8988T (cell line): ENCODE measurements around the gene KNG1.
"Not testable (repeated sequence)": the region's sequence is repeated elsewhere in the genome, so short reads cannot be mapped to it uniquely, and the experiment has no call there.

Experiments
- DNase-seq: peaks from one replicate; pipeline ENCODE4 v3.0.0; 2011

KNG1 gene

GRCh38 chr3:186717039-186717457 is at the start of gene KNG1:
Gene KNG1, plus strand, starts transcription at chr3:186717359. Its CDS starts 184 bp downstream, at chr3:186717543.
- no peak for DNase-seq

DNA sequence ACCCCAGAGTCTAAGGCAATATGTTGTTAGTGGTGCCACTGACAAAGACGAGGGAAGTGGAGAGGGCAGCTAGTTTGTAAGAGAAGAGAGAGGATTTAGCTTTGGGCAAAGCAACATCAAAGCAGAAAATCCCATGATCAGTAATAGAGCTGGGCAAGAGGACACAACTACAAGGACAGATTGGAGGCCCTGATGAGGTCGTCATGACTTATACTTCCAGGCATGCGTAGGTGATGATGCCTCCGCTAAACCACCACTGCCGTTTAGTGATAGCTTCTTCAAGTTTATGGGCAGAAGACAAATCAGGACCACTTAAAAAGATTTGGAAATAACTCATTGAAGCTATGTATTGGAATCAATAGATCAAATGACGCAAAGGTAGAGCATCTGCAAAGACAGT is 48.7 kb upstream of the KNG1 start:
- DNase-seq, result no peak

DNA sequence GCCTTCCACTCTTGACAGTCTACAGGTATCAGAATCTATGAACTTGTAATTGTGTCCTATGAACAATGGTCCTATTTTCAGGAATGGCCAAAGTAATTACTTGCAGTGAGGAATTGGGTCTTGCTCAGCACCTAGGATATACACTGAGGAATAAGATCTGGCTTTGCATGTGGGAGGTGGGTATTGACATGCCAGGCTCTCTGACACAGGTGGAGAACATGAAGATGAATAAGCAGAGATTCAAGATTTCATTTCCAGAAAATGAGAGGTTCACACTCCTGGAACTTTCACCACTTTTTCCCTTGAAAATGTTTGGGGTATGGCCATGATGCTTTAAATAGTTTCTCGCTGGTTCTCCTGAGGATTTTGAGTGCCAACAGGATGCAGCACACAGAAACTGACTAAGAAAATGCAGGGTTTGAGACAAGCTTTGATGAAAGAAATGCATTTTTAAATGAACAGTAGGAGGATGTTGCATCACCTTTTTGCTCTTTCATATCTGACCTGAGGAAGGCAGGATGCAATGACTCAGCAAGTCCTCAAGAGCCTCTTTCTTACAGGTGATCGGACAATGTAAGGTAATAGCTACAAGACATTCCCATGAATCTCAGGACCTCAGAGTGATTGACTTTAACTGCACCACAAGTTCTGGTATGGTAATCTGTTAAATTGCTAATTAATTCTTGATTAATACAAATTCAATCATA is 47.6 kb upstream of the KNG1 start:
- no peak for DNase-seq

DNA sequence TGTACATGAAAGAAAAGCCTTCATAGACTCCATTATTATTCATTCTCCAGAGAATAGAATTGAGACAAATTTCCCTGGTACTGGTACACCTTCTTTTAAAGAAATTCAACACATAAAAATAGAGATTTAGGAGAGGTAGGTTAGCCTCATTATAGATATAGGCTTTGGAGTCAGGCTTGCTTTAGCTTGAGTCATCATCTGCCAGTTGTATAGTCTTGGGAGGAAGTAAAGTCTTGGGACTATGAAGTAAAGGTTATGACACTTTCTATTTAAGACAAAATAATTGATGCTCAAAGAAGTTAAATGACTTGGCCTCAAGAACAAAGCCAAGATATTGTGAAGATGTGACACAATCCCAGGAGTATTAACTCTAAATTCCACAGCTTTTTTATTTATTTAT is 47.0 kb upstream of the KNG1 start:
- DNase-seq, result no peak

DNA sequence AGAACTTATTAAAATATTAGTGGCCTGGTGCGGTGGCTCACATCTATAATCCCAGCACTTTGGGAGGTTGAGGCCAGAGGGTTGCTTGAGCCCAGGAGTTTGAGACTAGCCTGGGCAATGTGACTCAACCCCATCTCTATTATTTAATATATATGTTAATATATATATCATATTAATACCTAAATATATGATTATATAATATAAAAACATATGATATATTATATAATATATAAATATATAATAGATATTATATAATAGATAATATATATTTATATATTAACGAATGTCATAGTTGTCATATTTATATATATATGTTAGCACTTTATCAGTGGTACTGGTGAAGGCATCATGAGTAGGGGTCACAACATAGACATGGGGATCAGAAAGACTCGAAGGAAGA is 46.1 kb upstream of the KNG1 start:
- no peak for DNase-seq

- DNase-seq, result no peak
Measured at GRCh38 chr3:186678604-186679003, 38.6 kb upstream of the KNG1 start.

DNA sequence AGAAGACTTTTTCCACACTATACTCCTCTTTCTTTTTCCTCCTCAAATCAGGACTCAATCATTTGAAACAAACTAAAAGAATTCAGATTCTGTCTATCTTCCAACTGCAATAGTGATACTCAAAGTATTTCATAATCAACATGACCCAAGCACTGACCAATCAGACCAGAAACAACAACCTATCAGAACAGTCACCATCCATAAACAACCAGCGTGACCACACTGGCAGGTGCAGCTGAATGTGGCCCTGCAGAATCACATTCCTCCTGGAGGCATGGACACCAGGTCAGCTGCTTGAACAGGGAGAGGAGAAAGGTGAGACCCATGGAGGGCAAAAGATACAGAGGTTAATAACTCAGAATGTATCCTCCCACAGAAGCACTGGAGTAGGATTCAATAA is 38.0 kb upstream of the KNG1 start:
- DNase-seq, result no peak

- no peak for DNase-seq
Measured at GRCh38 chr3:186680869-186681268, 36.3 kb upstream of the KNG1 start.

- DNase-seq, result no peak
Measured at GRCh38 chr3:186682812-186683211, 34.3 kb upstream of the KNG1 start.

GRCh38 chr3:186683979-186684378 is 33.2 kb upstream of the KNG1 start:
- DNase-seq, result no peak

- DNase-seq, result not testable (repeated sequence)
Measured at GRCh38 chr3:186686475-186686874, 30.7 kb upstream of the KNG1 start.

DNA sequence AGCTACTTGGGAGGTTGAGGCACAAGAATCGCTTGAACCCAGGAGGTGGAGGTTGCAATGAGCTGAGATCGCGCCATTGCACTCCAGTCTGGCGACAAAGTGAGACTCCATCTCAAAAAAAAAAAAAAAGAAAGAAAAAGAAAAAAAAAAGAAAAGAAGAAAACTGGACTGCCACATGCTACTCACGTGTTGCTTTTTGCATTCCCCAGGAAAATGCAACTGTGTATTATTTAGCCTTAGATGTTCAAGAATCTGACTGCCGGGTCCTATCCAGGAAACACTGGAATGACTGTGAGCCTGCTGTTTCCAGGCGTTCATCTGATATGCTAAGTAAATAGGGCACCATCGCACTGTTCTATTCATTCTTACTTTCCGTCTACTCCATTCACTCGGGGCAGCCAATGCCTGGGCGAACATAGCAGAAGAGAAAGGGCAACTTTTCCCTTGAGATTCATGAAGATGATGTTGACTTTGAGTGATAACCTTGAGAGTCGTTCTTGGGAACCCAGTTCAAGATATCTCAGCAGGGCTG is 30.0 kb upstream of the KNG1 start:
- DNase-seq, result no peak

- not testable (repeated sequence) for DNase-seq
Measured at GRCh38 chr3:186690304-186690703, 26.9 kb upstream of the KNG1 start.

DNA sequence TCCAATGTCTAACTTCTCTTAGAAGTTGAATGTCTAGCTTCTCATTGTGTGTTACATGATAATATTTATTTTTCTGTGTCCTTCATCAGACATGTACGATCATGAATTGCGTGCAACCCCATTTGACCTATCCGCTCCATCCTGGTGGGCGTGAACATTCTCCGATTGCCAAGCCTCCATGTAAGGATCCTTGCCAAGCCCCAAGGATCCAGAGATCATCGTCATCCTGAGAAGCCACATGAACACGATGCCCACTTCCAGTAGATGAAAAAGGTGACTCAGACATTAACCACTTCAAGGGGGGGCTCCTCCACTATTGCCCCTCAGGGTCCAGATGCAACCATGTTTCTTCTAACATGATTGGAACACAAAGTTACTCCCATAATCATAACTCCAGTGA is 25.5 kb upstream of the KNG1 start:
- no peak for DNase-seq

GRCh38 chr3:186693843-186694242 is 23.3 kb upstream of the KNG1 start:
- DNase-seq, result no peak

DNA sequence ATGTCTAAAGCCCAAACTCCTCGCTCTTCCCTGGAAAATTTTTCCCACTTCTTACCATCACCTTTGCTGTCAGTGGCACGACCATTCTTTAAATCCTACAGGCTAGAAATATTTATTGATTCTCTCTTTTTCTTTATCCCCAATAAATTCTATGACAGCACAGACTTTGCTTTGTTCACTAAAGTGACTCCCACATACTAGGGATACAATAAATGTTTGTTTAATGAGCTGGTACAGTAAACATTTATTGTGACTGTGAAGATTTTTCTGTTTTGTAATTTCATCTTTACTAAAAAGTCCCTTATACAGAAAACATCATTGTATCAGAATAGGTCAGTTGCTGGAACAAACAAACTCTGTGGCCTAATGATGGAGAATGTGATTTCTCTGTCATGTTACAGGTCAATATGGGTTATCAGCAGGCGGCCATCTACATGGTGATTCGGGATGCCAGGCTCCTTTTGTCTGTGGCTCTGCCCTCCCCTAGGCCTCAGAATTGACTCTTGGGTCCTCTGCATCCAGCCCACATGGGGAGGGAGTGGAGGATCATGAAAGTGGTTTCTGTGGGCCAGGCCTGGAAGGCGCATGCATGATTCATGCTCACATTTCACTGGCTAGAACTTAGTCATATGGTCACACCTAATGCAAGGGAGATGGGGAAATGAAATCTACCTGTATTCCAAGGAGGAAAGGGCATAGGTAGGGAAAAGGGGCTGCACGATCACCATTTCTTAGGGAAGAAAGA is 22.7 kb upstream of the KNG1 start:
- DNase-seq, result no peak

DNA sequence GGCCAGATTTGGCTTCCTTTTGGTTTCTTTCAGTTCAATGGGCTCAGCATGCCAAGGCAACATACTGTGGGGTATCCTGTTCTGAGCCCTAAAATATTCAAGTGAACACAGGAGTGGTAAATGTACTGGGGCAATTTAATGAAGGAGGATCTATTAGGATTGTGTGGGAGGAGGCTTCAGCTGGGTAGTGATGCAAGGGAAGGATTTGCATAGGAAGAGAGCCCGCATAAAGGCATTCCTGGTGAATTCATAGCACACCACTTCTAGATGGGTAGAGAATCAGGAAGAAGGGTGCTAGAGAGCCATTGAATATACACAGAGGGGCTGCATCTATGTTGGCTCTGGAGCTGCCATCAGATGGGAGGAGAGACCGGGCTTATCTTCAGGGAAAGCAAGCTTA is 20.6 kb upstream of the KNG1 start:
- DNase-seq, result no peak

GRCh38 chr3:186697510-186697909 is 19.6 kb upstream of the KNG1 start:
- no peak for DNase-seq

DNA sequence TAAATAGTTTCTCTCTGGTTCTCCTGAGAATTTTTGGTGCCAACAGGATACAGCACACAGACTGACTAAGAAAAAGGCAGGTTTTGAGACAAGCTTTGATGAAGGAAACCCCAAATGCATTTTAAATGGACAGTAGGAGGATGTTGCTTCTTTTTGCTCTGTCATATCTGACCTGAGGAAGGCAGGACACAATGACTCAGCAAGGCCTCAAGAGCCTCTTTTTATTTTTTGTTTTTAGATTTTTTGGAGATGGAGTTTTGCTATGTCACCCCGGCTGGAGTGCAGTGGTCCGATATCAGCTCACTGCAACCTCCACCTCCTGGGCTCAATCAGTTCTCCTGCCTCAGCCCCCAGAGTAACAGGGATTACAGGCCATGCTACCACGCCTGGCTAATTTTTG is 16.9 kb upstream of the KNG1 start:
- no peak for DNase-seq

- DNase-seq, result not testable (repeated sequence)
Measured at GRCh38 chr3:186702451-186702850, 14.7 kb upstream of the KNG1 start.

- no peak for DNase-seq
Measured at GRCh38 chr3:186705882-186706780, 11.0 kb upstream of the KNG1 start.

DNA sequence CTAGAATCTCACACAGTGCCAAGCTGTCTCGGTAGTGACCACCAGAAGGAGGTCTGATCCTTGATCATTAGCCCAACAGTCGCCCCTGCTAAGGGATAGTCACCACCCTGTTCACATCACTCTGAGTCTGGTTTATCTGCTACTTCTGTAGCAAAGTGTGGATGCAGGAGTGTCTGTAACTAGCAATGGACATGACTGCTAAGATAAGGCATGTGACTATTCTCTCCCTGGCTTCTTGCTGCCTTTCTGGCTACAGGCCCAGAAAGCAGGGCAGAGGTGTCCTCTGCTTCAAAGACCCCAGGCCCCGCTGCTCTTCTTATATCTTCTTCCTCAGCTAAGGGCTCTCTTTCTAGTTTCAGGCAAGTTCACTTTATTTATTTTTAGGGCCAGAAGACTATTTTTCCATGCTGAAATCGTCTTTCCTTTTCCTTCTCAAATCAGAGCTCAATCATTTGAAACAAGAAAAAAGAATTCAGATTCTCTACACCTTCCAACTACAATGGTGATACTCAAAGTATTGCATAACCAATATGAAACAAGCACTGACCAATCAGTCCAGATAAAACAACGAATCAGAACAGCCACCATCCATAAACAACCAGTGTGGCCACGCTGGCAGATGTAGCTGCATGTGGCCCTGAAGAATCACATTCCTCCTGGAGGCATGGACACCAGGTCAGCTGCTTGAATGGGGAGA is 8.0 kb upstream of the KNG1 start:
- DNase-seq, result no peak

GRCh38 chr3:186710694-186711093 is 6.5 kb upstream of the KNG1 start:
- not testable (repeated sequence) for DNase-seq
